ENCODE results near the gene GPR156.
"Not testable (repeated sequence)": the region's sequence is repeated elsewhere in the genome, so short reads cannot be mapped to it uniquely, and the experiment has no call there.

Gene GPR156

DNA sequence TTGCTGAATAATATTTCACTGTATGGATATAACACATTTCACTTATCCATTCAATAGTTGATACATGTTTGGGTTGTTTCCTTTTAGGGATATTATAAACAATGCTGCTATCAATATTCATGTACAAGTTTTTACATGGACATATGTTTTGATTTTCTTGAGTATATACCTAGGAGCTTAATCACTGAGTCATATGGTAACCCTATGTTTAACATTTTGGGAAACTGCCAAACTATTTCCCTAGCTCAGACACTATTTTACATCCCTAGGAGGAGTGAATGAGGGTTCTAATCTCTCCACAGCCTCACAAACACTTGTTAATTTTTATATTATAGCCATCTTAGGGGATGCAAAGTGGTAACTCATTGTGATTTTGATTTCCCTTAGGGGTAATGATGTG, 66.0 kb downstream of the GPR156 start:
- Histone ChIP-seq H3K27ac (ENCODE audit: insufficient read depth in 1 of 2, low read depth in 1 of 2, low read length in 2 of 2, poor library complexity in 1 of 2, severe bottlenecking in 2 of 2) (no peak overlapping the region), H3K36me3 (ENCODE audit: control insufficient read depth in 4 of 4, insufficient read depth in 4 of 4, low read length in 3 of 4) (no peaks in the 10 kb centered on the region), H3K4me1 (ENCODE audit: control extremely low read depth in 1 of 4, control insufficient read depth in 4 of 4, insufficient read depth in 4 of 4, low read length in 3 of 4) (peaks cover 0 to 13% (median 4%) of the 10 kb centered on the region in 4 experiments), H3K4me3 (ENCODE audit: control insufficient read depth in 1 of 7, extremely low read depth in 1 of 7, insufficient read depth in 4 of 7, low read depth in 2 of 7, low read length in 6 of 7) (no peak overlapping the region), H3K9me3 (ENCODE audit: control extremely low read depth in 1 of 5, control insufficient read depth in 4 of 5, insufficient read depth in 2 of 5, low read depth in 1 of 5, low read length in 4 of 5) (no peaks in the 10 kb centered on the region), H3K27me3 (replicated peaks in 2 of 5; ENCODE audit: control insufficient read depth in 4 of 5, insufficient read depth in 5 of 5, low read length in 4 of 5) (no peaks in the 10 kb centered on the region)
- no peak for DNase-seq
- ChIA-PET CTCF (no interaction called here), POLR2A (no interaction called here)

DNA sequence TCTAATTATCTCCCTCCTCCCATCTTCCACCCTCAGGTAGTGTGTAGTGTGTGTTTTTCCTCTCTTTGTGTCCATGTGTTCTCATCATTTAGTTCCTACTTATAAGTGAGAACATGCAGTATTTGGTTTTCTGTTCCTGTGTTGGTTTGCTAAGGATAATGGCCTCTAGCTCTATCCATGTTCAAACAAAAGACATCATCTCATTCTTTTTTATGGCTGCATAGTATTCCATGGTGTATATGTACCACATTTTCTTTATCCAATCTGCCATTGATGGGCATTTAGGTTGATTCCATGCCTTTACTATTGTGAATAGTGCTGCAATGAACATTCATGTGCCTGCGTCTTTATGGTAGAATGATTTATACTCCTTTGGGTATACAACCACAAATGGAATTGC, 68.4 kb downstream of the GPR156 start:
- POLR2A ChIA-PET; H3K27me3 ChIP-seq (replicated peaks in 2 of 5; ENCODE audit: control insufficient read depth in 4 of 5, insufficient read depth in 5 of 5, low read length in 4 of 5); DNase-seq; CTCF ChIA-PET; H3K9me3 ChIP-seq (ENCODE audit: control extremely low read depth in 1 of 5, control insufficient read depth in 4 of 5, insufficient read depth in 2 of 5, low read depth in 1 of 5, low read length in 4 of 5); H3K36me3 ChIP-seq (ENCODE audit: control insufficient read depth in 4 of 4, insufficient read depth in 4 of 4, low read length in 3 of 4); H3K4me3 ChIP-seq (ENCODE audit: control insufficient read depth in 1 of 7, extremely low read depth in 1 of 7, insufficient read depth in 4 of 7, low read depth in 2 of 7, low read length in 6 of 7); H3K27ac ChIP-seq (ENCODE audit: insufficient read depth in 1 of 2, low read depth in 1 of 2, low read length in 2 of 2, poor library complexity in 1 of 2, severe bottlenecking in 2 of 2): not testable (repeated sequence)
- no CpG with 5 or more reads among the region's 1 CpG for WGBS (ENCODE audit: insufficient coverage)
- peaks cover 0 to 13% (median 4%) of the 10 kb centered on the region in 4 experiments for H3K4me1 ChIP-seq (ENCODE audit: control extremely low read depth in 1 of 4, control insufficient read depth in 4 of 4, insufficient read depth in 4 of 4, low read length in 3 of 4)

DNA sequence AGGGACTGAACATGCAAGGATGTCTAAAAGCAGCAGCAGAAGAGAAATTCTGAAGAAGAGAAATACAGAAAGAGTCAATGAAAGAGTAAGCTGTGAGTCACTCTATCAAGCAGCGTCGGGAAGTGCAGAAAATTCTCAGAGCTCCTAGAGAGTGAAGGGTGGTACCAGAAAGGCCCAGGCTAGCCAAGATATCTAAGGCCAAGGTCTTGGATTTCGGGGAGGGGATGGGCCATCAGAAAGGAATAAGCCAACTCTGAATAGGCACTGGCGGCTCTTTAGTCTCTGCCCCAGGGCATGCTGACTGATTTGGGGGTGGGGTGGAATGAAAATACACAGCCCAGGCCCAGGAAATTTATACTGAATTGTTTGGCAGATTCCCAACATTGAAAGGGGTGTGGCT, 70.8 kb downstream of the GPR156 start:
- CTCF ChIA-PET = no interaction called here
- POLR2A ChIA-PET = no interaction called here
- no peak for DNase-seq
- Histone ChIP-seq H3K27ac (ENCODE audit: insufficient read depth in 1 of 2, low read depth in 1 of 2, low read length in 2 of 2, poor library complexity in 1 of 2, severe bottlenecking in 2 of 2) (no peak overlapping the region), H3K9me3 (ENCODE audit: control extremely low read depth in 1 of 5, control insufficient read depth in 4 of 5, insufficient read depth in 2 of 5, low read depth in 1 of 5, low read length in 4 of 5) (no peaks in the 10 kb centered on the region), H3K27me3 (replicated peaks in 2 of 5; ENCODE audit: control insufficient read depth in 4 of 5, insufficient read depth in 5 of 5, low read length in 4 of 5) (no peaks in the 10 kb centered on the region), H3K4me1 (ENCODE audit: control extremely low read depth in 1 of 4, control insufficient read depth in 4 of 4, insufficient read depth in 4 of 4, low read length in 3 of 4) (peaks cover 0 to 13% (median 4%) of the 10 kb centered on the region in 4 experiments), H3K36me3 (ENCODE audit: control insufficient read depth in 4 of 4, insufficient read depth in 4 of 4, low read length in 3 of 4) (no peaks in the 10 kb centered on the region), H3K4me3 (ENCODE audit: control insufficient read depth in 1 of 7, extremely low read depth in 1 of 7, insufficient read depth in 4 of 7, low read depth in 2 of 7, low read length in 6 of 7) (no peak overlapping the region)
- 94% methylated on average over 4 of the region's 4 CpGs for WGBS (ENCODE audit: insufficient coverage)

DNA sequence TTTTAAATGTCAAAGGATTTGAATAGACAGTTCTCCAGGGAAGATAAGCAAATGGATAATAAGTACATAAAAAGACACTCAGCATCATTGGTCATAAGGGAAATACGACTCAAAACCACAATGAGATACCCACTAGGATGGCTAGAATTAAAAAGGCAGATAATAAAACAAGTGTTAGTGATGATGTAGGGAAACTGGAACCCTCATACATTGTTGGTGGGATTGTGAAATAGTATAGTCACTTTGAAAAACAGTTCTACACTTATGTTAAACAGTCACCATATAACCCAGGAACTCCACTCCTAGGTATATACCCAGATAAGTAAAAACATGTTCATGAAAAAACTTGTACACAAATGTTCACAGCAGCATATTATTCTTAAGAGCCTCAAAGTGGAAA, 72.5 kb downstream of the GPR156 start:
- Histone ChIP-seq H3K4me1 (ENCODE audit: control extremely low read depth in 1 of 4, control insufficient read depth in 4 of 4, insufficient read depth in 4 of 4, low read length in 3 of 4) (peaks cover 0 to 13% (median 4%) of the 10 kb centered on the region in 4 experiments), H3K4me3 (ENCODE audit: control insufficient read depth in 1 of 7, extremely low read depth in 1 of 7, insufficient read depth in 4 of 7, low read depth in 2 of 7, low read length in 6 of 7) (no peak overlapping the region), H3K27me3 (replicated peaks in 2 of 5; ENCODE audit: control insufficient read depth in 4 of 5, insufficient read depth in 5 of 5, low read length in 4 of 5) (no peaks in the 10 kb centered on the region), H3K27ac (ENCODE audit: insufficient read depth in 1 of 2, low read depth in 1 of 2, low read length in 2 of 2, poor library complexity in 1 of 2, severe bottlenecking in 2 of 2) (no peak overlapping the region), H3K9me3 (ENCODE audit: control extremely low read depth in 1 of 5, control insufficient read depth in 4 of 5, insufficient read depth in 2 of 5, low read depth in 1 of 5, low read length in 4 of 5) (no peaks in the 10 kb centered on the region), H3K36me3 (ENCODE audit: control insufficient read depth in 4 of 4, insufficient read depth in 4 of 4, low read length in 3 of 4) (no peaks in the 10 kb centered on the region)
- WGBS (ENCODE audit: insufficient coverage) = no CpG with 5 or more reads among the region's 1 CpG
- ChIA-PET POLR2A (no interaction called here), CTCF (no interaction called here)
- no peak for DNase-seq

DNA sequence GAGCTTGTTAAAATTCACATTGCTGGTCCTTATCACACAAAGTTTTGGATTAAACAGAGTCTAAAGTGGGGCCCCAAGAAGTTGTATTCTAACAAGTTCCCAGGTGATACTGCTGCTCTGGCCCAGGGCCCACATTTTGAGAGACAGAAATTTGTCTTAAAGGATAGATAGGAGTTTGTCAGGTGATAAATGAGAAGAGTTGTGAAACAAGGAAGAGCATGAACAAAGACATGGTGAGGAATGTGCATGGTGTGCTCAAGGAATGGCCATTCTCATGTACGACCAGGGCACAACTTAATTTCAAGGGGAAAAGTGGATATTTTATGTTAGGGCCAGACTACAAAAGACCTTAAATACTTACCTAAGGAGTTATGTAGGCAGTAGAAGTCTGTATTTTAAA, 75.6 kb downstream of the GPR156 start:
- no peak overlapping the region for H3K27ac ChIP-seq (ENCODE audit: insufficient read depth in 1 of 2, low read depth in 1 of 2, low read length in 2 of 2, poor library complexity in 1 of 2, severe bottlenecking in 2 of 2)
- ChIA-PET POLR2A (no interaction called here), CTCF (interaction anchor here (1.3 kb wide), 1 partner anchor 349 kb away, joined by 4 read pairs; no protein-coding TSS in a partner anchor)
- 80% methylated on average over 1 of the region's 1 CpG for WGBS (ENCODE audit: insufficient coverage)
- no peak for DNase-seq
- peaks cover 0 to 2% (median 0%) of the 10 kb centered on the region in 4 experiments for H3K4me1 ChIP-seq (ENCODE audit: control extremely low read depth in 1 of 4, control insufficient read depth in 4 of 4, insufficient read depth in 4 of 4, low read length in 3 of 4)
- no peak overlapping the region for H3K4me3 ChIP-seq (ENCODE audit: control insufficient read depth in 1 of 7, extremely low read depth in 1 of 7, insufficient read depth in 4 of 7, low read depth in 2 of 7, low read length in 6 of 7)
- H3K36me3 ChIP-seq (ENCODE audit: control insufficient read depth in 4 of 4, insufficient read depth in 4 of 4, low read length in 3 of 4) = no peaks in the 10 kb centered on the region
- H3K9me3 ChIP-seq (ENCODE audit: control extremely low read depth in 1 of 5, control insufficient read depth in 4 of 5, insufficient read depth in 2 of 5, low read depth in 1 of 5, low read length in 4 of 5) = no peaks in the 10 kb centered on the region
- H3K27me3 ChIP-seq (replicated peaks in 2 of 5; ENCODE audit: control insufficient read depth in 4 of 5, insufficient read depth in 5 of 5, low read length in 4 of 5) = no peaks in the 10 kb centered on the region

DNA sequence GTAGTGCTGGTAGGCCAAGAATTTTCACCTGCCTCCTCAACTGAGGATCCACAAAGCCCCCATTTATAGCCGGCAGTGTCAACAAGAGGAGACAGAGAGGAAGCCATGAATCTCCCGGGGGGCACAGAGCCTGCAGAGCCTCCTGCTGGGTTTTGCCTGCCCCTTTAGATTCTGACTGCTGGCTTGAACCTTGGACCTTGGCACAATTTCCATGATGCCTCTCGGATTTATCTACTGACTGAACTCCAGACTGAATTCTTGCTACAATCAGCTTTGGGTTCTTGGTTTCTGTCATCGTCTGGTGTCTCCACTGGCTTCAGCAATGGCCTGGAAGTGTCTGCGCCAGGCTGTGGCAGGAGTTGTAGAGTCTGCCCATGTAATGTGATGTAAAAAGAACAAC, 80.7 kb downstream of the GPR156 start:
- no peaks in the 10 kb centered on the region for H3K27me3 ChIP-seq (replicated peaks in 2 of 5; ENCODE audit: control insufficient read depth in 4 of 5, insufficient read depth in 5 of 5, low read length in 4 of 5)

DNA sequence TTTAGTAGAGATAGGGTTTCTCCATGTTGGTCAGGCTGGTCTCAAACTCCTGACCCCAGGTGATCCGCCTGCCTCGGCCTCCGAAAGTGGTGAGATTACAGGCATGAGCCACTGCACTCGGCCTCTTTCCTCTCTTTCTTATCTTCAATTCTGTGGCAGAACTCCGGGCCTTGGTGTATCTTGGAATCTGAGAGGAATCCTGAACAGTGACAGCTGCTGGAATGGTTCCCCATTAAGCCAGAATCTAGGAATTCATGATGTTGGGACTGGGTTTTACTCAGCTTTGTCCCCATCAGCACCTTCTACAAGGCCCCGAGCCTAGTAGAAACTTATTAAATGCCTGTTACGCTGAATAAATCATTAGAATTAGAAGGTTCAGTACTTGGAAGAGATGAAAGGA, 81.4 kb downstream of the GPR156 start:
- Histone ChIP-seq H3K27ac (ENCODE audit: insufficient read depth in 1 of 2, low read depth in 1 of 2, low read length in 2 of 2, poor library complexity in 1 of 2, severe bottlenecking in 2 of 2) (no peak overlapping the region), H3K4me3 (ENCODE audit: control insufficient read depth in 1 of 7, extremely low read depth in 1 of 7, insufficient read depth in 4 of 7, low read depth in 2 of 7, low read length in 6 of 7) (no peak overlapping the region), H3K9me3 (ENCODE audit: control extremely low read depth in 1 of 5, control insufficient read depth in 4 of 5, insufficient read depth in 2 of 5, low read depth in 1 of 5, low read length in 4 of 5) (no peaks in the 10 kb centered on the region), H3K4me1 (ENCODE audit: control extremely low read depth in 1 of 4, control insufficient read depth in 4 of 4, insufficient read depth in 4 of 4, low read length in 3 of 4) (peaks cover 0 to 11% (median 5%) of the 10 kb centered on the region in 4 experiments), H3K27me3 (replicated peaks in 2 of 5; ENCODE audit: control insufficient read depth in 4 of 5, insufficient read depth in 5 of 5, low read length in 4 of 5) (no peaks in the 10 kb centered on the region), H3K36me3 (ENCODE audit: control insufficient read depth in 4 of 4, insufficient read depth in 4 of 4, low read length in 3 of 4) (no peaks in the 10 kb centered on the region)
- 93% methylated on average over 3 of the region's 7 CpGs for WGBS (ENCODE audit: insufficient coverage)
- CTCF ChIA-PET = no interaction called here
- DNase-seq = no peak
- POLR2A ChIA-PET = no interaction called here

More for the DNA sequence above, 80.7 kb downstream of the GPR156 start:
- H3K27ac ChIP-seq (ENCODE audit: insufficient read depth in 1 of 2, low read depth in 1 of 2, low read length in 2 of 2, poor library complexity in 1 of 2, severe bottlenecking in 2 of 2) = no peak overlapping the region
- H3K4me1 ChIP-seq (ENCODE audit: control extremely low read depth in 1 of 4, control insufficient read depth in 4 of 4, insufficient read depth in 4 of 4, low read length in 3 of 4) = peaks cover 0 to 11% (median 5%) of the 10 kb centered on the region in 4 experiments
- no peaks in the 10 kb centered on the region for H3K36me3 ChIP-seq (ENCODE audit: control insufficient read depth in 4 of 4, insufficient read depth in 4 of 4, low read length in 3 of 4)
- POLR2A ChIA-PET = no interaction called here
- no peak for DNase-seq
- H3K9me3 ChIP-seq (ENCODE audit: control extremely low read depth in 1 of 5, control insufficient read depth in 4 of 5, insufficient read depth in 2 of 5, low read depth in 1 of 5, low read length in 4 of 5) = no peaks in the 10 kb centered on the region
- 90% methylated on average over 3 of the region's 5 CpGs for WGBS (ENCODE audit: insufficient coverage)
- CTCF ChIA-PET = no interaction called here
- no peak overlapping the region for H3K4me3 ChIP-seq (ENCODE audit: control insufficient read depth in 1 of 7, extremely low read depth in 1 of 7, insufficient read depth in 4 of 7, low read depth in 2 of 7, low read length in 6 of 7)
